Fibroblast of skin of left quadriceps (primary cell): ENCODE measurements around the gene ARHGAP45.
A peak's percentile ranks its signal among the peaks of the same experiment; 100 is the strongest.

Experiments
- DNase-seq, 2 experiments: peaks; one replicate each; pipeline ENCODE4 v3.0.0-alpha.2; 2013; ENCODE audit warnings: low read depth in 2 of 2

ARHGAP45 gene

DNA sequence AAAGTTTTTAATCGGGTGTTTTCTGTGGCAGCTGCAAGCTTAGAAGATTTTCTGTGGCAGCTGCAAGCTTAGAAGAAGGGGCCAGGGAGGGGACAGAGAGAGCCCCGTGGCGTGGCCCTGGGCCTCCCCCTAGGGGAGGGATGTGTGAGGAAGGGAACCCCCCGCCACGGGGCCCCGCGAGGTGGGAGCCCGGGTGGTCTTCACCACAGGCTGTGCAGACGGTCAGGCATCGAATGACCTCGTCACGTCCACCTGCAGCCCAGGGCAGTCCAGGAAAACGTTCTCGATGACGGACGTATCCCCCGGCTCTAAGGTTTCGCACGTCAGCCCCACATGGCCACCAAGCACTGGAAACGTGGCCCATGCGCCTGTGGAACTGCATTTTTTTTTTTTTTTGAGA, 19.6 kb downstream of the ARHGAP45 start:
- DNase-seq: no peak

DNA sequence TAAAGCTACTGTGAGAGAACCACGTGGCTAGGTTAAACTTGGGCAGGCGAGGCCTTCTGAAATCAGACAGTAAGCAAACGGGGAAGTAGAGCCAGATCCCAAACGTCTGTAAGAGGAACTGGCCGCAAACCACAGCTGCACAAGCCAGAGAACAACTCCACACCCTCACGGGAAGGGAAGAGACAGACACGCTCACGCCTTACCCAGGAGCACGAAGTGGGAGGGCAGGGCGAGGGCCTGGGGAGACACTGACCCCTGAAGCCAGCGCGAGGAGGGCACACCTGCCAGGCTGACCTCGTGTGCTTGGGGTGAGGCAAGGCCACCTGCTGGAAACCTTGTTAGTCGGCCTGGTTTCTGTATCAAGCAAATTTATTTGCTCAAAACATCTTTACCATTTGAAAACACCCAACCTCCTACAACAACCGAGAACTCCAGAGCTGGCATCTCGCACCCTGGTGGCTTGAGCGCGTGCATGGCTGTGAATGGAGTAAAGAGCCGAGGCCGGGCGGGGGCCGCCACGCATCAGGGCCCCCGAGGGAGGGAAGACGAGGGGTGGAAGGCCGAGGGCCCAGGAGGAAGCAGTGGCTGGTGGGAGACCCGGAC, 20.9 kb downstream of the ARHGAP45 start:
- DNase-seq: no peak

DNA sequence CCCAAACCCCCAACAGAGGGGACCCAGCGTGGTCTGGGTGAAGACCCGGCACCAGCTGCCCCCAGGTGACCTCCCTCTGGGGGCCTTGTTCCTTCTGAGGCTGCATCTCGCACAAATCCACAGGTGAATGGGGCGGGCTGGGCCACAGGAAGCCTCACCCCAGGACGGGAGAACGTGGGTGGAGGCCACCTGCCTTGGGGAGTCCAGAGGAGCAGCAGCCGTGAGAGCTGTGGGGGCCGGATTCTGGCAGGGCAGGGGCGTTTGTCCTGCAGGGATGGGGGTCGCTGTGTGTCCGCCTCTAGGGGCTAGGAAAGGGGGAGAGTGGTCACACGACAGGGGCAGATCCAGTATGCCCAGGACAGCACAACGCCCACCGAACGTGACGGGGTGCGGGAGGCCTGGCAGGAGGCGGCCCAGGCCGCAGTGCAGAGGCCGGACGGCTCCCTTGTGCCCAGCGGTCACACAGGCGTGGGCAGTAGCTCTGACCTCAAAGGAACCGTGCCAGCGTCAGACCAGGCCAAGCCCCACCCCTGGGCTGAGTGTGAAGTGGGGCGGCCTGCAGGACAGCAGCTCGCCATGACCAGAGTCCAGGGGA, 21.5 kb downstream of the ARHGAP45 start:
- no peak for DNase-seq

DNA sequence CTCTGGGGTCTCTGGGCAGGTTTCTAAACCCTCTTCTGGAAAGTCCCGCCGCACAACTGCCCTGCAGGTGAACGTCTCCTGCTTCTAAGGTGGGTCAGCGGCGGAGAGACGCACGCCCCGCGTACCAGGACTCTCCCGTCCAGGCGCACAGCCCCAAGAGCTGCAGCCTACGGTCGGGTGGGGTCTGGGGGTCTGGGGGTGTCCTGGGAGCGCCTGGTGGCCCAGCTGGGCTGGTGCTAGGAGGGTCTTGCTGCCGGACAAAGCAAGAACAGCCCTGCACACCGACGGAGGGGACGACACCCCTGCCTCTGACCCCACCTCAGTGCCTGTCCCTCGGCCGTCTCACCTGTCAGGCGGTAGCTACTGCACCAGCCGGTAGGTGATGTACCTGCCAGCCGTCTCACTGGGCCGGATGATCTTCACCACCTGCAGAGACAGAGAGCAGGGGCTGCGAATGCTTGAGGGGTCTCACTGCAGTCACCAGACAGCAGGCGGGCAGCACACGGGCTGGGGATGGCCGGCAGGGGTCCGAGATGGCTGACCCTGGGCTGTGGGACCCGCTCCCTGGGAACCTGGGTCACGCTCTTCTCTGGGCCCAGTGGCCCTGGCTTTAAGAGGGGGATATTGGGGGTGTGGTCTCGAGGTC, 22.3 kb downstream of the ARHGAP45 start:
- no peak for DNase-seq

DNA sequence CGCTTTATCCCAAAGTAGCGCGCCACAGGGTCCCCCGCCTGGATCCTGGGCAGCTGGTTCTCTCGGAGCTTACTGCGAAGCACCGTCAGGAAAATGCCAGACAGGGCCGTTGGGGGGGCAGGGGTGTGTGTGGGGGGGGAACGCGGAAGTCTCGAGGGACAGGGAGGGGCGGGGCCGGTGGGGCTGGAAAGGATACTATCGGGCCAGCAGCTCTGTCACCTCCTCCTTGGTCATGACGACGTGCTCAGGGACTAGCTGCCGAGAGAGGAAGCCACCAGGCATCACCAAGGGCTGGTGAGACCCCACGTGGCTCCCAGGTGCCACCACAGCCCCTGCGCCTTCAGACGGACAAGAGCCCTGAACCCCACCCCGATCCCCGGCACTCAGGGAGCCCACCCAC, 22.9 kb downstream of the ARHGAP45 start:
- DNase-seq: no peak

DNA sequence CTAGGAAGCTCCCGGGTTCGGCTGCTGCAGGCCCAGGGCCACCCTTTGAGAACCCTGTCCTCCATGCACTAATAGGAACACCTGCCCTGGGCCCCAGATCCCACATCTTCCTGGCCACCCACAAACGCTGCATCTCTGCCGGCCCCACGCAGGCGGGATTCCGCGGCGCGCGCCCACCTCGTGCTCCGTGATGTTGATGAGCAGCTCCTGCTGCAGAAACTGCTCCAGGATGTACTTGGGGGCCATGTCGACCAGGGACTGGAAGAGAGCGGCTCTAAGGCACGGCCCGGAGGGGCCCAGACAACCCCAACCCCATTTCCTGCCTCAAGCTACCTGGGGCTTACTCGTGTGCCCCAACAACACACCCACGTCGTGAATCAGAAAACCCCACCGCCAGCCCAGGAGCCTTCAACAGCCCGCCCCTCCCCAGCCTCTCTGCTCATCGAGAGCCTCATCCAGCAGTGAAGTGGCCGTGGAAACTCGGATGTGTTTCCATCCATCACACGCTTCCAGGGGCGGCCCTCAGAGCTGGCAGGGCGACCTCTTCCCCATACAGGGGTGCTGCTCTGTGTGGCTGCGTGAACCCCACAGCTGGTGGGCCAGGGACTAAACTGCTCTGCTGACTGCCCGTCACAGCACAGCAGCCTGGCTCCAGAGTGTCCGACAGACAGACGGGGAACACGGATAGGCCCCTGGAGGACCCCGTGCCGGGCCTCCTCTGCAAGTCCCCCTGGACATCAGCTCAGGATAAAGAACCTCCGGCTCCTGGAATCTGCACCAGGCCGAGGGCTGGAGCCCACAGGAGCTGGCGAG, 24.0 kb downstream of the ARHGAP45 start:
- DNase-seq: no peak

DNA sequence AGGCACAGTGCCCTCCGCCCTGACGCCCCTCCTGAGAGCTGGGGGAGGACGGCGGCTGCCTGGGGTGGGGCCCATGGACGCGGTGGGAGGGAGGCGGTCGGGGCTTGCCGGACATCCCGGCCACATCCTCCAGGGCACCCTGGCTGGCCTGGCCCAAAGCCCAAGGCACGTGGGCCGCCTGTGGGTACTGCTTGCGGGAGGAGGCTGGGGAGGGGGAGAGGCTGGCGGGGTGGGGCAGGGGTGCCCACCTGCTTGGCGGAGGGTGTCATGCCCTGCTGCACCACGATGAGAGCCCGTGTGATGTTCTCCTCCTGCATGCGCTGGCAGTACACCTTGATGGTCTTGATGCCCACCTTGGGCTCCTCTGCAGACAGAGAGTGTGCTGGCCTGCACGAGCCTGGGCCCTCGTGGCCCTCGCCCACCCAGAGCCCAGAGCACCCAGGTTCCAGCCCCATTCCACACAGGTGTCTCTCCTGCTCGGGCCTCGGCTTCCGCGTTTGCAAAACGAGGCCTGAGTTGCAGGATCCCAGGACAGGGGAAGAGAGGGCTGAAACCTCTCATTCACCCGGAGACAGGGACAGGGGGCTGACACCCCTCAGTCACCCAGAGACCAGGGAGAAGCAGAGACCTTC, 24.7 kb downstream of the ARHGAP45 start:
- no peak for DNase-seq

DNA sequence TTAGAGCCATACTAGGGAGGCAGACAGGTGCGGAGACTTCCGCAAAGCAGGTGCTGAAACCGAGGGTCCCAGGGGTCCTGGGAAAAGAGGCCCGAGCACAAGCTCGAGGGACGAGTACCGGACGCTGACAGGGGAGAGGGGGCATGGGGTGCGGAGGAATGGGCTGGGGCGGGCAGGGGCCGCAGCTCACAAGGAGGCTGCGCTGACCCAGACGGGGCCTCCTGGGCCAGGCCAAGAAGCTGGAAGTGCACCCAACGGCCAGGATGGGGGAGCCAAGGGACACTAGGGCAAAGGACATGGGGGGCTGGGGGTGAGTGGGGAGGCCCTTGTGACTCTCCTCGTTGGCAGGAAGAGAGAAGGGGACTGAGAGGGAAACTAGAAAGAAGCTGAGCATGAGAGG, 26.4 kb downstream of the ARHGAP45 start:
- no peak for DNase-seq

DNA sequence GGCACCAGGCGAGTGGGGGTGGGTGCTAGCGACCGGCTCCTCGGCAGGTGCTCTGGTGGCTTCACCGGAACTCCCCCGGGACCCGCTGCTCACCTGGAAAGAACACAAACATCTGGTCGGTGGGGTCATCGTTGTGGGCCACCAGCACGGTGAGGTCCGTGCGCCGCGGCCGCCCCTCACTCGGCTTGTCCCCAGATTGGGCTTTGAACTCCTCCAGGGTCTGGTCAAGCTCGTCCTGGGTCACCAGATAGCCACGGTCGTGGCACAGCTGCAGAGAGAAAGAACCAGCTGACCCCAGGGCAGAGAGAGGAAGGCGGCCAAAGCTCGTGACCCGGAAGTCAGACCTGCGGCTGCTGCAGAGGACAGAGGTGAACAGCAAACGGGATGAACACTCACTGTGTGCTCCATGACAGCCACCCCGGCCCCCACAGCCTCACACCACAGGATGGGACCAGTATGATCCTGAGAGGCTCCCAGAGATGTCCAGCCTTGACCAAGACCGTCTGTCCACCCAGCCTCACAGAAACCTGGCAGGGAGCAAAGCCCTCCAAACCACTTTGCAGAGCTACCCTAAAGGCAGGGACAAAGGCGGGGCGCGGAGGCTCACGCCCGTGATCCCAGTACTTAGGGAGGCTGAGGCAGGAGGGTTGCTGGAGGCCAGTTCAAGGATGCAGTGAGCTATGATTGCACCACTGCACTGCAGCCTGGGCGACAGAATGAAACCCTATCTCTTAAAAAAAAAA, 27.0 kb downstream of the ARHGAP45 start:
- DNase-seq: no peak

DNA sequence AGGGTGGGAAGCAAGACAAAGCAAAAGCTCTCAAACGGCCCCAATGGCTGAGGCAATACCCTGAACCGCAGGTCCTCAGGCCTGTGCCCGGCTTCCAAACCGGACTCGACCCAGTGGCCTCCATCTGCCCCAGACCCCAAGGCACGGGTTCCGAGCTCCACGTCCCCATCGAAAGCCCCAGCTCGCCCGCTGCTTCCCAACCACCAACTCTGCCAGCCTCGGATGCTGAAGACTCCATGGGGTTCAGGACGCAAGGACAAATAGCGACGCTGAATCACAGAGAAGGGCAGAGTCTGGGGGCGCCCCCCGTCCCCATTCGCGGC, 27.6 kb downstream of the ARHGAP45 start:
- DNase-seq: no peak

DNA sequence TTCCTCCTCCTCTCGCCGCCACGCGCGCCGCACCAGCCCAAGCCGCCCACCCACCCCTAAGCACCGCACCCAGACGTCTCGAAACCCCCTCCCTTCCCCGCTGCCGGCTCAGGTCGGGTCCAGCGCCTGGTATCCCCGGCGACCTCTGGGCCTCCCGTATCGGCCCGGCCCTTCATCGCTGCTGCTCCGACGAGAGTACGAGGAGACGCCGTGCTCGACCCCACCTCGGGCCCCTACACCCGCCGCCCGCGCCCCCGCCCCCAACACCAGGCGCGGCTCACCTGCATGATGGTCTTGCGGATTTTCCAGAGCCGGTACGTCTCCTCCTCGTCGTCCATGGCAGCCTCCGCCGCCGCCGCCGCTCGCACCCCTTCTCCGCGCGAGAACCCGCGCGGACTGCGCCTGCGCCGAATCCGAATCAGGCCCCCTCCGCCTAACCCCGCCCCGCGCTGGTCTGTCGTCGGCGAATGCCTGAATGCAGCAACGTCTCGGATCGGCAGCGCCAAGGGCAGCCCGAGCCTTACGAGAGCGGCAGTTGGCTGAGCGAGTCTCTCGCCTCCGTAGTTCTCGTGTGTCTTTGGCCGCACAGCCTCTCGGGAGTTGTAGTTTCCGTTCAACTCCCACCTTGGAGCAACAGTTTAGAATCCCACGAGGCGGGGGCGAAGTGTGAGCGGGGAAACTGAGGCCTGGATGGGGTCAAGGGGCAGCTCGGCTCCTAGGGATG, 28.2 kb downstream of the ARHGAP45 start, which contains the start of gene POLR2E:
TSS of gene POLR2E (minus strand) at position 398 of the 724 bp plus-strand sequence. CDS start at position 338, 60 bp downstream.
- DNase-seq: peak; percentile 97

DNA sequence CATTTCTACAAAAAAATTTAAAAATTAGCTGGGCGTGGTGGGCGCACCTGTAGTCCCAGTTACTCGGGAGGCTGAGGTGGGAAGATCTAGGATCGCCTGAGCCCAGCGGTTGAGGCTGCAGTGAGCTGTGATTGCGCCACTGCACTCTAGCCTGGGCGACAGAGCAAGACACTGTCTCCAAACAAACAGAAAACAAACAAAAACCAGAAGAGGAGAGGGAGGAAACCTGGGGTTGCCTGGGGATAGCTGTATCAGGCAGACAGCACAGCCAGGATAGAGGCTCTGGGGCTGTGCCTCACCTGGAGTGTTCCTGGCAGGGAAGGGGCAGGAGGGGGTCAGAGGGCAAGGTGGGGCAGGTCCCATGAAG, 30.8 kb downstream of the ARHGAP45 start:
- DNase-seq: no peak

DNA sequence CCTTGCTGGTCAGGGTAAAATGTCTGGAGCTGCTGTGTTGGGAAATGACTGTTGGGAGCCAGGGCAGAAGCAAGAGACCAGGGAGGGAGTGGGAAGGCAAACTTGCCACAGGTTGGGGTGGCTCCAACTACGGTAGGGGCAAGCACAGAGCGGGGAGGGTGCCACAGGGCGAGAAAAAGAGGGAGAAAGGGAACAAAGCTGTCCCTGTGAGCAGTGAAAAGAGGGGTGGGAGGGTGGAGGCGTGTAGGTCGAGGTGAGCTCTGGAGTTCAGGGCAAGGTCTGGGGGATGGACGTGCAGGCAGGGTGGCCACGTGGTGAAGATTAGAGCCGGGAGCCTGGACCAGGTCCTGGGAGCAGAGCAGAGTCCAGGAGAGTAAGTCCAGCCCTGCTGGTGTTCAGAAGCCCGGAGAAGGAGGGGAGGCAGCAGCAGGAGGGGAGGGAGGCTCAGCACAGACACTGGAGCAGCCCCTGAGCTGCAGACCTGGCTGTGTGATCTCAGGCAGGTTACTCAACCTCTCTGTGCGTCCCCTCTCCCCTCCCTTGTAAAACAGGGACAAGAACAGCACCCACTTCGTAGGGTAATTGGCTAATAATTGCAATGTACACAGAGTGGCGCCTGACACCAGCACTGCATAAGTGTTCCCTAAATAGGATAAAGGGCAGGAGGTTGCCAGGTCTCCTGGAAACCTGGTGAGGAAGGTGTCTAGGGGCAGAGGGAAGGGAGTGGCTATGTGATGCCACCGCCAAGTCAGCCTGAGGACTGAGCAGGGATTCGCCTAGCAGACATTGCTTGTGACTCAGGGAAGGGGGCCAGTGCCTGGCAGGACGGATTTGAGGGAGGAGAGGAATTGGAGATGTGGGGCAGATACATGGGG, 31.4 kb downstream of the ARHGAP45 start:
- DNase-seq: no peak

DNA sequence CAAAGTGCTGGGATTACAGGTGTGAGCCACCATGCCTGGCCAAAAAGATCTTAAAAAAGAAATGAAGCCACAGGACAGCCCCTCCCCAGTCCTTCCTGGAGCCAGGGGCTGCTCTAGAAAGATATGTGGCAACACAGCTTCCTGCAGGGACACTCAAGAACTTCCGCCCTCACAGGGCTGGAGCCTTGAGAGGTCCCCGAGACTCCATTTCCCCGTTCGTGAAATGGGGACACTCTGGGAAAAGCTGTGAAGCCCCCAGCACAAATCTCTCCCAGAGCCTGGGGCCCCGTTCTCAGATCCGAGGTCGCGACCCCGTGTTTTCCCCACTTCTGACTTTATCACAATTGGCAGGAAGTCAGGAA, 34.4 kb downstream of the ARHGAP45 start:
- no peak for DNase-seq

DNA sequence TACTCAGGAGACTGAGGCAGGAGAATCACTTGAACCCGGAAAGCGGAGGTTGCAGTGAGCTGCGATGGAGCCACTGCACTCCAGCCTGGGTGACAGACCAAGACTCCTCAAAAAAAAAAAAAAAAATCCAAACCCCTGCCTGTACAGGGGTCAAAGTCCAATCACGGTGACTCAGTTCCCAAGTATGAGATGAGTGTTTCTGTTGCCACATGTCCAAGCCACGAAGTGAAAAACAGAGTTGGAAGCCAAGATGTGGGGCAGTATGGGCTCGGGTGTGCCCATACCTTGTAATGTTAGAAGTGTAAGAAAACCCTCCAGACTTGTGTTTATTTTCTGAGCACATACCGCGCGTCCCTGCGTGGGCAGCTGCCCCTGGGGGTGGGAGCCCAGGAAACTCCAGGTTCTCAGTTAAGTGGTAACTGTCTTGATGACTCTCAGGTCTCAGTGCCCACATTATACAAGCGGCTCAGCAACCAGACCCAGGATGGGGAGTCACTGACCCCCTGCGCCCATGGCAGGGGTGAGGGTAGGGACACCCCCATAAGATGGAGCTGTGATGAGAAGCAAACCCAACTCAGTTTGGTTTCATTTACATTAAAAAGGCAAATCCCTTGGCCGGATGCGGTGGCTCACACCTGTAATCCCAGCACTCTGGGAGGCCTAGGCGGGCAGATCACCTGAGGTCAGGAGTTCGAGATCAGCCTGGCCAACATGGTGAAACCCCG, 35.6 kb downstream of the ARHGAP45 start:
- DNase-seq: peak; percentile 95

DNA sequence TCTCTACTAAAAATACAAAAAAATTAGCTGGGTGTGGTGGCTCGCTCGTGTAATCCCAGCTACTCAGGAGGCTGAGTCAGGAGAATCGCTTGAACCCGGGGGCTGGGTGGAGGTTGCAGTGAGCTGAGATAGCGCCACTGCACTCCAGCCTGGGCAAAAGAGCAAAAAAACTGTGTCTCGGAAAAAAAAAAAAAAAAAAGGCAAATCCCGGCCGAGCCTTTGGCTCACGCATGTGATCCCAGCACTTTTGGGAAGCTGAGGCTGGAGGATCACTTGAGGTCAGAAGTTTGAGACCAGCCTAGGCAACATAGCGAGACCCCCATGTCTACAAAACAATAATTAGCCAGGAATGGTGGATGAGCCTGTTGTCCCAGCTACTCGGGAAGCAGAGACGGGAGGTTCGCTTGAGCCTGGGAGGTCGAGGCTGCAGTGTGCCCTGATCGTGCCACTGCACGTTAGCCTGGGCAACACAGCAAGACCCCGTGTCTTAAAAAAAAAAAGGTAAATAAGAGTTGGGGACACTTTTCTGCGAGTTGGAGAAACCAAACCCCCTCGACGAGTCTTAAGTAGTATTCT, 36.3 kb downstream of the ARHGAP45 start:
- no peak for DNase-seq

DNA sequence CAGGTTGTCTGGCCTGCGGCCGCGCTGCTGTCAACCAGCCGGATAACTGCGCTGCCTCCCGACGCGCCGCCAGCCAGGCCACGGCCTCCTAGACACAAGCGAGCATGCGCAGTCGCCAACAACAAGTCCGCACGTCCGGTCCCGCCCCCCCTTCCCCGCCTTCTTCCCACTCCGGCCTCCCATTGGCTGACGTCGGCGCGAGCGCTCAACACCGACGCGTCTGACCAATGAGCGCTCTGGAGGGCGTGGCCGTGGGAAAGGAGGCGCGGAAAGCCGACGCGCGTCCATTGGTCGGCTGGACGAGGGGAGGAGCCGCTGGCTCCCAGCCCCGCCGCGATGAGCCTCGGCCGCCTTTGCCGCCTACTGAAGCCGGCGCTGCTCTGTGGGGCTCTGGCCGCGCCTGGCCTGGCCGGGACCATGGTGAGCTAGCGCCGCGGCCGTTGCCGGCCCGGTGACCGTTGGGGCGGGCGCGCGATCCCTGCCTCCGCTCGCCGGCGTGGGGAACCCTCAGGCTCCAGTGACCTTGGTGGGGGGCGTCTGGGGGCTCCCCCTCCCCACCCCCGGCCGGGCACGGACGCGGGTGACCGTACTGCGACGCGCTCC, 36.8 kb downstream of the ARHGAP45 start, which contains the start of gene GPX4:
TSS of gene GPX4 (plus strand) at position 287 of the 603 bp plus-strand sequence. CDS start at position 337, 50 bp downstream.
- peak; percentile 99 for DNase-seq

DNA sequence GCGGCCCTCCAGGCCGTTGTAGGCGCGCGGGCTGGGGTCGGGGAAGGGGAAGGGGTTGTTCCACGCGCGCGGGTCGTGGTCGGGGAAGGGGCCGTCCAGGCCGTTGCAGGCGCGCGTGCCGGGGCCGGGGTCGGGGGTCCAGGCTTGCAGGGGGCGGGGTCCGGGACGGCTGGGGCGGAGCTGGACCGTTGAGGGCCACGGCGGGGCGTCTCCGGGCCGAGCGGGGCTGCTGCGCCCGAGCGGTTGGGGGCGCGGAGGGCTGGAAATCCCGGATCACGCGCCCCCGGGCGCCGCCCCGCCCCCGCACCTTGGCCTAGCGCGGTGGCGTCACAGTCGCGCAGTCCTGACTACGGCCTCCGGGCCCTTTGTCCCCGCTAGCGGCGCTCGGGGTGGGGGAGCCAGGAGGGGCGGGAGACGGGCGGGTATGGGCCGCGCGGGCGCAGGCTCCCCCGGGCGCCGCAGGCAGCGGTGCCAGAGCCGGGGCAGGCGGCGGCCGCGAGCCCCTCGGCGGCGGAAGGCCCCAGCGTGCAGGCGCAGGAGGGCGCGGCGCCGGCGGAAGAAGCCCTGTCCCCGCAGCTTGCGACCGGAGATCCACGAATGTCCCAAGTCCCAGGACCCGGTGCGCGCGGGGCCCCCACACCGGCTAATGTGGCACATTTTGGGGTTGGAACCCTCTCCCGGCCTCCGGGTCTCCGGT, 37.5 kb downstream of the ARHGAP45 start:
- no peak for DNase-seq
